Keratinocyte (primary cell): Measurements from ENCODE around the gene PLXNB1. TPM values are rescaled to one million over a fixed set of nuclear protein-coding genes. Genes with fewer than 3 reads are reported as not detected.
"Not testable (repeated sequence)": the region's sequence is repeated elsewhere in the genome, so short reads cannot be mapped to it uniquely, and the experiment has no call there.

ENCODE experiments used
- DNase-seq: peaks from one replicate; pipeline ENCODE4 v3.0.0-alpha.2; 2011; ENCODE audit warnings: low read depth, missing footprints, low spot score
- FAIRE-seq: peaks from 2 replicates; lab custom pipeline; 2011; peaks lifted over from hg19 to GRCh38; lab: Jason Lieb, UNC
- H2AFZ ChIP-seq: 2 replicates; pipeline ENCODE4 v1.6.0; 2012; ENCODE audit warnings: low read length, control low read depth, inconsistent platforms; ENCODE audit not compliant: control insufficient read depth
- H3K27ac ChIP-seq: 2 replicates; pipeline ENCODE4 v1.5.1; 2011; ENCODE audit warnings: low read length; ENCODE audit not compliant: control insufficient read depth, insufficient read depth
- H3K27me3 ChIP-seq: 3 replicates; pipeline ENCODE4 v1.6.0; 2011; ENCODE audit warnings: low read length; ENCODE audit not compliant: control insufficient read depth, insufficient read depth; ENCODE audit errors: extremely low read depth
- H3K36me3 ChIP-seq, 2 experiments: 2 replicates in 1 of 2; 3 replicates in 1 of 2; pipeline ENCODE4 v1.5.1; 2011; ENCODE audit warnings: low read length in 2 of 2, mild to moderate bottlenecking in 1 of 2; ENCODE audit not compliant: control insufficient read depth in 2 of 2, insufficient read depth in 2 of 2; ENCODE audit errors: extremely low read depth in 1 of 2
- H3K4me1 ChIP-seq: 3 replicates; pipeline ENCODE4 v1.5.1; 2011; ENCODE audit warnings: low read length; ENCODE audit not compliant: control insufficient read depth, insufficient read depth; ENCODE audit errors: extremely low read depth
- H3K4me2 ChIP-seq: 3 replicates; pipeline ENCODE4 v1.6.0; 2011; ENCODE audit warnings: low read depth, low read length; ENCODE audit not compliant: control insufficient read depth, insufficient read depth; ENCODE audit errors: extremely low read depth
- H3K4me3 ChIP-seq, 3 experiments: fragments of 200-600 bp in 1 of 3; sonication (generic) in 1 of 3; 2 replicates in 2 of 3; 3 replicates in 1 of 3; pipeline ENCODE4 v1.5.1; 2011 to 2016; ENCODE audit warnings: low read length in 3 of 3, mild to moderate bottlenecking in 3 of 3, control low read depth in 2 of 3, inconsistent platforms in 1 of 3, low read depth in 1 of 3, mixed read lengths in 1 of 3, mixed run types in 1 of 3, moderate library complexity in 1 of 3; ENCODE audit not compliant: control insufficient read depth in 2 of 3, insufficient read depth in 2 of 3; ENCODE audit errors: extremely low read depth in 1 of 3
- H3K79me2 ChIP-seq: 2 replicates; pipeline ENCODE4 v1.6.0; 2012; ENCODE audit warnings: low read length; ENCODE audit not compliant: control insufficient read depth, insufficient read depth
- H3K9ac ChIP-seq: 3 replicates; pipeline ENCODE4 v1.6.0; 2011; ENCODE audit warnings: low read length; ENCODE audit not compliant: control insufficient read depth, insufficient read depth; ENCODE audit errors: extremely low read depth
- H3K9me1 ChIP-seq: 3 replicates; pipeline ENCODE4 v1.6.0; 2011; ENCODE audit warnings: low read length; ENCODE audit not compliant: control insufficient read depth, insufficient read depth; ENCODE audit errors: extremely low read depth
- H3K9me3 ChIP-seq: 2 replicates; pipeline ENCODE4 v1.5.1; 2012; ENCODE audit warnings: low read depth, low read length; ENCODE audit not compliant: control insufficient read depth
- H4K20me1 ChIP-seq: 3 replicates; pipeline ENCODE4 v1.6.0; 2011; ENCODE audit warnings: low read length; ENCODE audit not compliant: control insufficient read depth, insufficient read depth; ENCODE audit errors: extremely low read depth
- EZH2 ChIP-seq: IDR thresholded peaks from one replicate; pipeline ENCODE4 v1.6.1; 2012; ENCODE audit warnings: inconsistent platforms, mild to moderate bottlenecking, low read length, moderate library complexity
- dilution Hi-C: fragments of 300-500 bp; cut with MboI; formaldehyde crosslinking; loops from one replicate; pipeline ENCODE4 v1.7.0; 2020; ENCODE audit warnings: low sequenced_read_pairs; ENCODE audit not compliant: extremely low pct_ligation_motif_present
- polyA plus RNA-seq, 5 experiments: library from polyadenylated mRNA; depleted of rRNA in 3 of 5; stranded (reverse) in 3 of 5; stranded (forward) in 1 of 5; unstranded in 1 of 5; fragments of >200 nt; gene quantifications; 1 replicate in 1 of 5; 2 replicates in 3 of 5; 3 replicates in 1 of 5; pipeline versions ENCODE4 v1.2.1 to v1.2.3, GENCODE V29; 2011 to 2012; ENCODE audit warnings: missing spikeins in 2 of 5, low read depth in 1 of 5, low replicate concordance in 1 of 5
- TF ChIP-seq, protein P1 (sequence below), 3 experiments: IDR thresholded peaks in 1 of 3; conservative IDR thresholded peaks in 1 of 3; optimal IDR thresholded peaks in 1 of 3; 2 replicates in 2 of 3; 3 replicates in 1 of 3; pipeline versions ENCODE3 to v1.5.1; 2011; ENCODE audit warnings: low read length in 3 of 3, mild to moderate bottlenecking in 3 of 3, moderate library complexity in 2 of 3, control low read depth in 1 of 3, inconsistent platforms in 1 of 3; ENCODE audit not compliant: insufficient read depth in 2 of 3; ENCODE audit errors: extremely low read depth in 1 of 3

The PLXNB1 gene
- polyA plus RNA-seq, 1 donor (not counting 4 experiments of a cell fraction or from before 2014, with no cell fraction given), result 83.0 TPM

DNA sequence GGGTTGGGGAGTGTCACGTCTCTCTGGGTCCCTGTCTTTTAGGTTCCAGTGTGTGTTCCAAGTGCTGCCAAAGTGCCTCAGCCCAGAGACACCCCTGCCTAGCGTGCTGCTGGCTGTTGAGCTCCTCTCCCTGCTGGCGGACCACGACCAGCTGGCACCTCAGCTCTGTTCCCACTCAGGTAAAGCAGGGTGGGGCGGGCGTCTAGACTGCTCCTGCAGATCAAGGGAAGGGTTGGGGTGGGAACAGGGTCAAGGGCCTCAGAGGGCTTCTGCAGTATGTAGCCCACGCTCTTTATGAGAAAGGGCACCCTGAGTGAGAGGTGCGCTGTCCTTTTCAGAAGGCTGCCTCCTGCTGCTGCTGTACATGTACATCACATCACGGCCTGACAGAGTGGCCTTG, 33.8 kb upstream of the PLXNB1 start:
- DNase-seq, result no peak
- H3K4me1 ChIP-seq, result peaks cover 33% of the 10 kb centered on the region
- no peaks in the 10 kb centered on the region for H3K9me1 ChIP-seq
- H3K9me3 ChIP-seq, result no peaks in the 10 kb centered on the region
- FAIRE-seq, result no peak
- H3K4me3 ChIP-seq, result no peak overlapping the region
- peaks cover 18 to 50% of the 10 kb centered on the region in 2 experiments for H3K36me3 ChIP-seq
- H3K4me2 ChIP-seq, result no peak overlapping the region
- no peaks in the 10 kb centered on the region for H4K20me1 ChIP-seq
- TF ChIP-seq, protein P1, sequence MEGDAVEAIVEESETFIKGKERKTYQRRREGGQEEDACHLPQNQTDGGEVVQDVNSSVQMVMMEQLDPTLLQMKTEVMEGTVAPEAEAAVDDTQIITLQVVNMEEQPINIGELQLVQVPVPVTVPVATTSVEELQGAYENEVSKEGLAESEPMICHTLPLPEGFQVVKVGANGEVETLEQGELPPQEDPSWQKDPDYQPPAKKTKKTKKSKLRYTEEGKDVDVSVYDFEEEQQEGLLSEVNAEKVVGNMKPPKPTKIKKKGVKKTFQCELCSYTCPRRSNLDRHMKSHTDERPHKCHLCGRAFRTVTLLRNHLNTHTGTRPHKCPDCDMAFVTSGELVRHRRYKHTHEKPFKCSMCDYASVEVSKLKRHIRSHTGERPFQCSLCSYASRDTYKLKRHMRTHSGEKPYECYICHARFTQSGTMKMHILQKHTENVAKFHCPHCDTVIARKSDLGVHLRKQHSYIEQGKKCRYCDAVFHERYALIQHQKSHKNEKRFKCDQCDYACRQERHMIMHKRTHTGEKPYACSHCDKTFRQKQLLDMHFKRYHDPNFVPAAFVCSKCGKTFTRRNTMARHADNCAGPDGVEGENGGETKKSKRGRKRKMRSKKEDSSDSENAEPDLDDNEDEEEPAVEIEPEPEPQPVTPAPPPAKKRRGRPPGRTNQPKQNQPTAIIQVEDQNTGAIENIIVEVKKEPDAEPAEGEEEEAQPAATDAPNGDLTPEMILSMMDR (optimal IDR thresholded peaks at IDR 0.05 in 1 of 3, IDR thresholded peaks at IDR 0.05 in 1 of 3, conservative IDR thresholded peaks at IDR 0.05 in 1 of 3; ENCODE audit: extremely low read depth in 1 of 3, insufficient read depth in 2 of 3, low read length in 3 of 3), result no peak
- no peak for TF ChIP-seq EZH2
- H3K27ac ChIP-seq, result no peak overlapping the region
- peaks cover 19% of the 10 kb centered on the region for H3K79me2 ChIP-seq
- dilution Hi-C loops, result no loop called here
- no peak overlapping the region for H2AFZ ChIP-seq
- H3K27me3 ChIP-seq, result no peaks in the 10 kb centered on the region
- H3K9ac ChIP-seq, result no peak overlapping the region

DNA sequence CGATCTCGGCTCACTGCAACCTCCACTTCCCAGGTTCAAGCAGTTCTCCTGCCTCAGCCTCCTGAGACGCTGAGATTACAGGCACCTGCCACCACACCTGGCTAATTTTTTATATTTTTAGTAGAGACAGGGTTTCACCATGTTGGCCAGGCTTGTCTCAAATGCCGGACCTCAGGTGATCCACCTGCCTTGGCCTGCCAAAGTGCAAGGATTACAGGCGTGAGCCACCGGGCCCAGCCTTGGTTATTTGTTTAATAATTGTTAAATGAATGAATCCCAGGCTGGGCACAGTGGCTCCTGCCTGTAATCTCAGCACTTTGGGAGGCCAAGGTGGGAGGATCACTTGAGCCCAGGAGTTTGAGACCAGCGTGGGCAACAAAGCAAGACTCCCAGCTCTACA, 31.9 kb upstream of the PLXNB1 start:
- dilution Hi-C loops, H3K9me1 ChIP-seq, H4K20me1 ChIP-seq, H2AFZ ChIP-seq, H3K27me3 ChIP-seq, H3K27ac ChIP-seq, H3K4me2 ChIP-seq, FAIRE-seq, H3K4me3 ChIP-seq, DNase-seq, H3K9ac ChIP-seq, H3K9me3 ChIP-seq, H3K79me2 ChIP-seq: not testable (repeated sequence)
- Histone ChIP-seq H3K4me1 (peaks cover 19% of the 10 kb centered on the region), H3K36me3 (peaks cover 14 to 32% of the 10 kb centered on the region in 2 experiments)

DNA sequence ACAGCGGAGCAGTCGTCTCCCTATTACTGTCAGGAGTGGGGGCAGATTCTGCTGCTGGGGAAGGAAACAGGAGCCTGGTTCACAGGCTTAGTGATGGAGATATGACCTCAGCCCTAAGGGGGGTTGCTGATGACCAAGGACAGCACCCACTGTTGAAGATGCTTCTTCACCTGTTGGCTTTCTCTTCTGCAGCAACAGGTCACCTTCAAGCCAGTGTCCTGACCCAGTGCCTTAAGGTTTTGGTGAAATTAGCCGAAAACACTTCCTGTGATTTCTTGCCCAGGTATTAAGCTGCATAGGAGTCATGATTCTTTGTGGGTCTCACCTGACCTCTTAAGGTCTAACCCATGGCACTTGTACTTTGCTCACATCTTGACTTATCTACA, 30.6 kb upstream of the PLXNB1 start:
- FAIRE-seq, result no peak
- H2AFZ ChIP-seq, result no peak overlapping the region
- no peaks in the 10 kb centered on the region for H3K9me3 ChIP-seq
- no peaks in the 10 kb centered on the region for H3K79me2 ChIP-seq
- H3K36me3 ChIP-seq, result peaks cover 16 to 33% of the 10 kb centered on the region in 2 experiments
- no peaks in the 10 kb centered on the region for H3K27me3 ChIP-seq
- H3K9ac ChIP-seq, result no peak overlapping the region
- dilution Hi-C loops, result no loop called here
- no peak for TF ChIP-seq EZH2
- TF ChIP-seq, protein P1 (optimal IDR thresholded peaks at IDR 0.05 in 1 of 3, IDR thresholded peaks at IDR 0.05 in 1 of 3, conservative IDR thresholded peaks at IDR 0.05 in 1 of 3; ENCODE audit: extremely low read depth in 1 of 3, insufficient read depth in 2 of 3, low read length in 3 of 3), result no peak
- H3K4me1 ChIP-seq, result peaks cover 7% of the 10 kb centered on the region
- no peak for DNase-seq
- H4K20me1 ChIP-seq, result no peaks in the 10 kb centered on the region
- no peak overlapping the region for H3K4me2 ChIP-seq
- H3K4me3 ChIP-seq, result no peak overlapping the region
- H3K27ac ChIP-seq, result no peak overlapping the region
- H3K9me1 ChIP-seq, result no peaks in the 10 kb centered on the region
